OCI-LY3 (cell line): ENCODE results near the gene CDC45.

Experiments
- EZH2phosphoT487 ChIP-seq: fragments of 200-600 bp; shearing (Covaris generic); IDR thresholded peaks from 2 replicates; pipeline ENCODE4 v1.6.1; 2018; ENCODE audit warnings: antibody characterized with exemption, mixed run types, low read depth
- TF ChIP-seq, protein P1 (sequence below): fragments of 200-600, 300-600 bp; sonication (generic); IDR thresholded peaks from 2 replicates; pipeline ENCODE4 v1.5.1; 2014; ENCODE audit warnings: antibody characterized with exemption, low read length, low read depth

DNA sequence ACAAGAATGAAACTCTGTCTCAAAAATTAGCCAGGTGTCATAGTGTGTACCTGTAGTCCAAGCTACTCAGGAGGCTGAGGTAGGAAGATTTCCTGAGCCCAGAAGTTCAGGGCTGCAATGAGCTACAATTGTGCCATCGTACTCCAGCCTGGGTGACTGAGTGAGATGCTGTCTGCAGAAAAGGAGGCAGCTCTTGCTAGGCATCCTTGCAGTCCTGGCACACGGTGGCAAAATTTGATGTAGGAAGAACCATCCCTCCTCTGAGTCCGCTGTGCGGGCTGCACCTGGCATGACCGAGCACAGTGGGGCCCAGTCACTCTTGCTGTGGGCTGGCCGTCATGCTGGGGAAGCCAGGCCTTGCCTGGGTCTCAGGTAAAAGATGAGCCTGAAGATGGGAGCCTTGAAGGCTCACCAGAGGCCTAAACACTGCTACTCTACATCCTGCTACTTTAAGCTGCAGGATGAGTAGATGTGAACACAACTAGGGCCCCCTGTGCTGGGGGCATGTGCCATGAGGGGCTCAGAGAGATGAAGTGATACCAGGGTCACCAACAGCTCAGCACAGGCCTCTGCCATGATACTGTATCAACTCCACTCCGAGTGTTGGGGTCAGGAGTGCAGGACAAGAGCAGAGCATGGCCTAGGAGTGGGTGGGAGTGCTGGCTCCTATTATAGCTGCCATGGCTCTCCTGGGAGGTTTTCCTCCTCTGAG lies 18.6 kb downstream of the CDC45 start:
- TF ChIP-seq, protein P1, sequence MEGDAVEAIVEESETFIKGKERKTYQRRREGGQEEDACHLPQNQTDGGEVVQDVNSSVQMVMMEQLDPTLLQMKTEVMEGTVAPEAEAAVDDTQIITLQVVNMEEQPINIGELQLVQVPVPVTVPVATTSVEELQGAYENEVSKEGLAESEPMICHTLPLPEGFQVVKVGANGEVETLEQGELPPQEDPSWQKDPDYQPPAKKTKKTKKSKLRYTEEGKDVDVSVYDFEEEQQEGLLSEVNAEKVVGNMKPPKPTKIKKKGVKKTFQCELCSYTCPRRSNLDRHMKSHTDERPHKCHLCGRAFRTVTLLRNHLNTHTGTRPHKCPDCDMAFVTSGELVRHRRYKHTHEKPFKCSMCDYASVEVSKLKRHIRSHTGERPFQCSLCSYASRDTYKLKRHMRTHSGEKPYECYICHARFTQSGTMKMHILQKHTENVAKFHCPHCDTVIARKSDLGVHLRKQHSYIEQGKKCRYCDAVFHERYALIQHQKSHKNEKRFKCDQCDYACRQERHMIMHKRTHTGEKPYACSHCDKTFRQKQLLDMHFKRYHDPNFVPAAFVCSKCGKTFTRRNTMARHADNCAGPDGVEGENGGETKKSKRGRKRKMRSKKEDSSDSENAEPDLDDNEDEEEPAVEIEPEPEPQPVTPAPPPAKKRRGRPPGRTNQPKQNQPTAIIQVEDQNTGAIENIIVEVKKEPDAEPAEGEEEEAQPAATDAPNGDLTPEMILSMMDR = no peak
- no peak for TF ChIP-seq EZH2phosphoT487
